Tibial nerve (tissue), 4 donors: ENCODE data around the gene CDK5RAP3.

Experiments
- CTCF ChIP-seq, 5 experiments: fragments of 200-600 bp in 3 of 5; fragments of 450-650 bp in 2 of 5; sonication (generic) in 3 of 5; IDR thresholded peaks; one replicate each; pipeline ENCODE4 v1.5.1; 2016 to 2019; ENCODE audit warnings: antibody characterized with exemption in 5 of 5, mild to moderate bottlenecking in 3 of 5, moderate library complexity in 2 of 5
- EP300 ChIP-seq, 2 donors: sonication (generic); formaldehyde crosslinking; IDR thresholded peaks; one replicate each; pipeline ENCODE4 v1.6.1; 2017; ENCODE audit warnings: antibody characterized with exemption in 2 of 2, mild to moderate bottlenecking in 1 of 2
- POLR2A ChIP-seq, 2 donors: fragments of 450-650 bp; IDR thresholded peaks; one replicate each; pipeline ENCODE4 v1.6.1; 2017; ENCODE audit warnings: antibody characterized with exemption in 2 of 2, mild to moderate bottlenecking in 2 of 2, moderate library complexity in 2 of 2

GRCh38 chr17:47975823-47976205, 4.9 kb downstream of the CDK5RAP3 start:
- TF ChIP-seq POLR2A (IDR thresholded peaks at IDR 0.05) (no peak), CTCF (IDR thresholded peaks at IDR 0.05) (no peak), EP300 (IDR thresholded peaks at IDR 0.05) (no peak)
